B cell (primary cell): Measurements from ENCODE around the gene SLC35F3.
"Not testable (repeated sequence)": the region's sequence is repeated elsewhere in the genome, so short reads cannot be mapped to it uniquely, and the experiment has no call there.

Experiments used
- CTCF ChIP-seq: fragments of 200-600 bp; IDR thresholded peaks from one replicate; pipeline ENCODE4 v1.8.0; 2022; ENCODE audit warnings: antibody characterized with exemption, mild to moderate bottlenecking
- EZH2 ChIP-seq: IDR thresholded peaks from 2 replicates; pipeline ENCODE4 v1.6.1; 2012; ENCODE audit warnings: borderline replicate concordance, low read depth, mild to moderate bottlenecking, moderate library complexity, low read length; ENCODE audit not compliant: insufficient read depth, poor library complexity, severe bottlenecking

GRCh38 chr1:234152344-234152743 lies 247.9 kb downstream of the SLC35F3 start:
- TF ChIP-seq CTCF, EZH2: not testable (repeated sequence)
